HL-60/S4 (cell line): ENCODE results near the gene BPI.
"Not testable (repeated sequence)": the region's sequence is repeated elsewhere in the genome, so short reads cannot be mapped to it uniquely, and the experiment has no call there.

Source experiments
- in situ Hi-C: fragments of 300-500 bp; cut with MboI; formaldehyde crosslinking; loops from 2 replicates; pipeline ENCODE4 v1.14.3; 2022; ENCODE audit warnings: low sequenced_read_pairs

BPI gene

DNA sequence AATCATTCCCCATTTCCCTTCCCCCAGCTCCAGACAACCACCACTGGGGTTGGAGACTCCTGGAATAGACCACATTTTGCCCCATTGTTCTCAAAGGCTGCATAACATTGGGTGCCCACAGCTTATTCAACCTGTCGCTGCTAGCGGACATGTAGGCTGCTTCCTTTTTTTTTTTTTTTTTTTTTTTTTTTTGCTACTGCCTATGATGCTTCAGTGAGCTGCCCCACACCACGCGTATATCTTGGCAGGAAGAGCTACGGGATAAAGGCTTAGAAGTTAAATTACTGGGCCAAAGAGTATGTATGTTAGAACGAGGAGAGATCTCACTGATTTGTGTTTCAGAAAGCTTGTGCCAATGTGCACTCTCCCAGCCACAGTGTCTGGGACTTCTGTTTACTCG is 49.4 kb downstream of the BPI start:
- in situ Hi-C loops = no loop called here

DNA sequence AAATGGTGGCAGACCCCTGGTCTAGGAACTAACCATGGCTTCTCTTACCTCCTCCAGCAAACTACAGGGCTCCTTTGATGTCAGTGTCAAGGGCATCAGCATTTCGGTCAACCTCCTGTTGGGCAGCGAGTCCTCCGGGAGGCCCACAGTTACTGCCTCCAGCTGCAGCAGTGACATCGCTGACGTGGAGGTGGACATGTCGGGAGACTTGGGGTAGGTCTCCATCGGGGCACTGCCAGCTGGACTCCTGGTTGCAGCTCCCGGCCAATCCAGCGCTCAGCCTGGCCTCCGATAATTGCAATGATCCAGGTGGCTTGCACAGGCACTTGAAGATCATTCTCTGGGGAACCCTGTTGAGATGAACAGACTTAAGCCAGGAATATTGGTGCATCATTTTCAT is 50.3 kb downstream of the BPI start:
- in situ Hi-C loops = no loop called here

DNA sequence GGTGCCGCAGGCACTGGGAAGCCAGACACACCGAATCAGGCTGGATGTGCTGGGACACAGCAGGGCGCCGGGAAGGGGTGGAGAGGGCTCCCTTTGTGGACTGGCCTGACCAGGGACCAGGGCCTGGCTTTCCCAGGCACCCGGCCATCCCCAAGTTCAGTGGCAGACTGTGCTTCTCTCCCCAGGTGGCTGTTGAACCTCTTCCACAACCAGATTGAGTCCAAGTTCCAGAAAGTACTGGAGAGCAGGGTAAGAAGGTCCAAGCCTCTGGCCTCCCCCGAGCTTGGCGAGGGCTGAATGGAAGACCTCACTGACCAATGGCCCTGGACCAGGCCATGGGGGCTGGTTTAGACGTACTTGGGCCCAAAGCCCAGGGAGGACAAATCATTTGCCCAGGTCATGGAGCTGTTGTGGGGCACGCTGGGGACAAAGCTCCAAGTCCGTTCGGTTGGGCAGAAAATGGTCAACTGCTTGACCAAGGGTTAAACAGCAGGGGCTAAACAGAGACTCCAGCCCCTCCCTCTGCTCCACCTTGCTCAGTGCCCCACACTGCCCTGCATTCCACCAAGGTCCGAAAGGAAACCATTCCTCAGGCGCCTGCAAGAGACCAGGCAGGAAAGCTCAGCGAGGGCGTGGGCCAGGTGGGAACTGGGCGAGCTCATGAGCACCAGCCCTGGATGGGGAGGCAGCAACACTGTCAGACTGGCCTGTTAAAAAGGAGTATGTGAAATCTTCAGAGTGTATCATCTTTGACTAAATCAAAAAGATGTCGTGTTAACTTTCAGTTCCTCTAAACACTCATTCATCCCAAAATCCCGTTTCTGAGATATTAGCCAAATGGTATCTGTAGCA is 51.4 kb downstream of the BPI start:
- in situ Hi-C loops = no loop called here

DNA sequence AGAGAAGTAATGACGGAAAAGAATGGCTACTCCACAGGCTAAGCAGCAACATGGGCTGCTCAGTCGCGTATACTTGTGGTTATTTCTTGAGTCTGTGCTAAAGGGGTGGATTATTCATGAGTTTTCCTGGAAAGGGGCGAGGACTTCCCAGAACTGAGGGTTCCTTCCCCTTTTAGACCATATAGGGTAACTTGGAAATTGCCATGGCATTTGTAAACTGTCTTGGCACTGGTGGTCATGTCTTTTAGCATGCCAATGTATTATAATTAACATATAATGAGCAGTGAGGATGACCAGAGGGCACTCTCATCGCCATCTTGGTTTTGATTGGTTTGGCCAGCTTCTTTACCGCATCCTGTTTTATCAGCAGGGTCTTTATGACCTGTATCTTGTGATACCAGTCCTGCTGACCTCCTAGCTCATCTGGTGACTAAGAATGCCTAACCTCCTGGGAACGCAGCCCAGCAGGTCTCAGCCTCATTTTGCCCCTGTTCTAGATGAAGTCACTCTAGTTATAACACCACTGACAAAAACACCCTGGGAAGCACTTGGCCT is 53.8 kb downstream of the BPI start:
- in situ Hi-C loops = no loop called here

DNA sequence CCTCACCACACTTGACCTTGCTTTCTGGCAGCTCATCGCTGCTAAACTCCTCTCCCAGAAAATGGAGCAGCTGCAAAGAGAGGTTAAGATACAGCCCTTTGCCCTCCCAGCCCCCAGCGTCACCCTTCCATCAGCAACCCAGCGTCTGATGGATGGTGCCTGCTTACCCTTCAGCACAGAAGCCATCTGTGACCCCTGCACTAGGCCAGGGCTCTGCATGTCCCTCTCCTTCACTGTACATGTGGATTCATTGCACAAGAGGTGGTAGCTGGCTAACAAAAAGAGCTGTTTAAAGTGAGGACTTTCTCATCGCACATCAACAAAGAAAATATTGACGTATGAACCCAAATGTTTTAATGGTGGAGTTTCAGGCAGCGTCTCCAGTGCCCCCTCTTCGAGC is 54.6 kb downstream of the BPI start:
- in situ Hi-C loops = no loop called here

DNA sequence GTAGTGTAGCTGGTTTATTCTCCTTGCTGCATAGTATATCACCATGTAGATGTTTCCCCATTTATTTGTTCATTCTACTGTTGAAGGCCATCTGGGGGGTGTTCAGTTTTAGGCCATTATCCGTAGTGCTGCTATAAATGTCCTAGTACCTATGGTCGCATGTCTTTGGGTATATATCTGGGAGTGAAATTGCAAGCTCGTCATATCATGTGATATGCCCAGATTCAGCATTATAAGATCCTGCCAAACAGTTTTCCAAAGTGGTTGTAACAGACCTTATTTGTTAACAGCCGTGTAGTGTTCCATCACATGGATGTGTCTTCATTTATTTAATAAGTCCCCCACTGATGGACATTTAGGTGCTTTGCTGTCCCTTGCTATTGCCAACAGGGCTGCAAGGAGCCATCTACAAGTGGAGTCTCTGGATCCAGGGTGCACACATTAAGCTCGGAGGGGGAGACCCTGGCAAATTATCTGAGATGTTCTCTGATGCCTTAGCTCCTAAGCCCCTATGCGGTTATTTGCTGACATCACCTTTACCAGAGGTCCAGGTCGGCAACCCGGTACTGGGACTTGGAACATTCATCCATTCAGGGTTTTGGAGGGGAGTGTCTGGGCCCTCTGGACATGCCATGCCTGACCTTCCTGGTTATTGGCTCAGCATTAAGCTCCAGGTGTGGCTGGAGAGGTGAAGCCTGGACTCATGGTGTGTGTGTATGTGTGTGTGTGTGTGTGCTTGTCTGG is 59.2 kb downstream of the BPI start:
- in situ Hi-C loops = no loop called here

DNA sequence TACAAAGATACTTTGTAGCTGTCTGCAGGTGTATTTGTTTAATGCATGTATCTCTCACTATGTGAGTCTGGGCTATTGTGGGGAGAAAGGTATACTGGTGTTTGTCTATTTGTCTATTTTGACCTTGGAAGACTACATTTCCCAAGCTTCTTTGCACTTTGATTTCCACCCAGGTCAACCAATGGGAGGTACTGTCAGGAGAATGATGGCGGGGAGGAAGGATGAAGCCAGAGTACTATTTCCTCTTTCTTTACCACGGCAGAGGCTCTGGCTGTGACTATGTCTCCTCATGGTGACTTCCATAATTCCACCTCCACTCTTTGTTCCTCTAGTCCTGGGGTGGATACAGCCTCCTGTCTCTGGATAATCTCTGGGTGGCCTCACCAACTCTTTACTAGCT is 65.4 kb downstream of the BPI start:
- in situ Hi-C loops = no loop called here

DNA sequence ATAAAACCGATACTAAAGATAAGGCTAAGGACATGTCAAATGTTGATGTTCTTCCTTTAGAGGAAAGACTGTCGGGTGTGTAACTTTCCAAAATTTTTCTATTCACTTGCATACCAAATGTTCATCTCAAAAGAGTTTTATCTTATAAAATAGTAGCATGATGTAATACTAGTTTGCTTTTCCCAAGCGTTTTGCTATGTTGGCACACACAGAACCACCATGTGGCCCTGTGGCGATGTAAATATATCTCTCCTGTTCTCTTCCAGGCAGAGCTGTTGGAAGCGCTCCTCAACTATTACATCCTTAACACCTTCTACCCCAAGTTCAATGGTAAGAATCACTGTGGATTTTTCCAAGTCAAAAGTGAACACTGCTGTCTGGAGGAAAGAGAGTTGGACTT is 68.8 kb downstream of the BPI start:
- in situ Hi-C loops = no loop called here

DNA sequence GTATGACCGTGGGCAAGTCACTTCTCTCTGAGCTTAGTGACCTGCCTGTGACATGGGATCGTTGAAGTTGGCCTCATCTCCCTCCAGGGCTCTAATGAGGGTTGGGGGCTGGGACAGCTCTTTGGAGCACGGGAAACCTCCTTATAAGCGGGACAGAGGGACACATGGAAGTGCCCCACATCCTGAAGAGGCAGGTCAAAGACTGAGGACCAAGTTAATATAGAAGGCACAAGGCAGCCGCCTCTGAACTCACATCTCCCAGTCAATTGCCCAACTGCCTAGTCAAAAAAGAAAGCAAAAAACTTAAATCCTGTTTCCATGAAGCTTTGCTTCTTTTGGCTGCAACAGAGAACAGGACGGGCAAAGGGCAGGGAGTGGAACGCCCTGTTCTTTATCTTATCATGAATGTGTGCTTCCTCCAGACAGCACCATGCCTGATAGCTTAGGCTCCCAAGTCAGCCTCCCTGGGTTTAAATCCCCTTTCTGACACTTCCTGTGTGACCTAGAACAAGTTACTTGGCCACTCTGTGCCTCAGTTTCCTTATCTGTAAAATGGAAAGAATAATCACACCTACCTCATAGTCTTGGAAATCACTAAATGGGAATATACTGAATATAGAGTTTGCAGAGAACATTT is 69.4 kb downstream of the BPI start:
- in situ Hi-C loops = no loop called here

DNA sequence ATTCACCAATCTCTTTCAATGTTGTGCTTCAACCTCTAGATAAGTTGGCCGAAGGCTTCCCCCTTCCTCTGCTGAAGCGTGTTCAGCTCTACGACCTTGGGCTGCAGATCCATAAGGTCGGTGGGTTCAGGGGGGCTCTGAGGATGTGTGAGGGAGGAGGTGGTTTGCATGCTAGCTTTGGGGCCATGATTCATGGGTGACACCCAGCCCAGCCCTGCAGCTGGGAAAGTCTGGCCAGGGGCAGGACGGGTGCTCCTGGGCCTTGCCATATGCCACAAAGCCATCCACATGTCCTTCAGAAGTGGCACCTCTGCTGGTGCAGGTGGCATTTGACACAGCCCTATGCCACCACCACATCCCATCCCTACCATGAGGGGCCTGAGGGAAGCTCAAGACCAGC is 69.9 kb downstream of the BPI start:
- in situ Hi-C loops = no loop called here

DNA sequence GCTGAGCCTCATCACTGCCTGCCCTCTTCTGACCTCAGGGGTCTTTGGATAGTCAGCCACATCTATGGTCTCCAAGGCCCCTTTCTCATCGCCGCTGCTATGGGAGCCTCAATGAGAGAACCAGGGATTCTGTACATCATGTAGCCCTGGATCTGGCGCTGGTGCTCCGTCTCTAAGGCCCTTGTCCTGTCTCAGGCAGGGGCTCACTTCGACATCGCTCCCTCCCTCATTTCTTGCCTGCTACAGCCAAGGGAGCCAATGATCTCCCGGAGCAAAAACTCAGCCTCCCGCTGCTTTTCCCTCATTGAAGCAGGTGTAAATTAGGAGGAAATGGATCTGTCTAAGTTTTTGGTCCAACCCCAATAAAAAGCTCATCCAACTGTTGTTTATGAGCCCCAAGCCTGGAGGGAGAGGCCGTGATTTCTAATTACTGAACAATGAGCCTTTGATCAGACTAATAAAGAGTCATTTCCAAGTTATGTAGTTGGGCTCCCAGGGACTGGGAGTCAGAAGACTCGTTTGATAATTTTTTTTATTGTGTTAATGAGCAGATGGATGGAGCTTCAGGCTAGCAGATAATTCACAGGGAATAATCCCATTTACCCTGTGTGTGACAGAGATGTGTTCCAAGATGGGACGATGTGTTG is 73.2 kb downstream of the BPI start:
- in situ Hi-C loops = no loop called here

DNA sequence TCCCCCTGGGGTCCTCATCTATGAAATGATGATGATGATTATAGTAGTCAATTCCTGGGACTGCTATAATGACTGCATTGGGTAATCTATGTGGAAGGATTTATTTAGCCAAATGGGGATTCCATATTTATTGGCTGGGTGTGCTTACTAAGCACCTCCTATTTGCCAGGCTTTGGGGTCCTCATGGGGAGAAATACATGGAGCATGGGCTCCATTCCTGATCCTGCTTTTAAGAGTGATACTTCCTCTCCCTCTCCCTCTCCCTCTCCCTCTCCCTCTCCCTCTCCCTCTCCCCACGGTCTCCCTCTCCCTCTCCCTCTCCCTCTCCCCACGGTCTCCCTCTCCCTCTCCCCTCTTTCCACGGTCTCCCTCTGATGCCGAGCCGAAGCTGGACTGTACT is 73.9 kb downstream of the BPI start:
- in situ Hi-C loops = not testable (repeated sequence)

DNA sequence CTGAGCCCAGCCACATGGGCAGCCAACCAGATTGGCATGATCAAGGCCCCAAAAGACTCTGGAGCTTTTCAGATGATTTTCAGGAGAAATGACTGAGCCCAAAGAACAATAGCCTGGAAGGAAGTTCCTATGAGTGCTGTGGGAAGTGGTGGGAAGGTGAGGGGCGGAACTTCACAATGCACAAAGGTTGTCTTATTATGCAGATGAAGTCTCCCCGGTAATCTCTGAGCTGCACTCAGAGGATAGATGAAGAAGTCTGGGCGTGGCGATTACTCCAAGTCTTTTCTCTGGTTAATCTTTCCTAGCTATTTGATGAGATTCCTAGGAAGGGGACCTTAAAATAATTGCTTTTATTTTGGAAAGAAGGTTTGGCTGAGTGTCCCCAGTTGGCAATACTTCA is 79.2 kb downstream of the BPI start:
- in situ Hi-C loops = no loop called here

DNA sequence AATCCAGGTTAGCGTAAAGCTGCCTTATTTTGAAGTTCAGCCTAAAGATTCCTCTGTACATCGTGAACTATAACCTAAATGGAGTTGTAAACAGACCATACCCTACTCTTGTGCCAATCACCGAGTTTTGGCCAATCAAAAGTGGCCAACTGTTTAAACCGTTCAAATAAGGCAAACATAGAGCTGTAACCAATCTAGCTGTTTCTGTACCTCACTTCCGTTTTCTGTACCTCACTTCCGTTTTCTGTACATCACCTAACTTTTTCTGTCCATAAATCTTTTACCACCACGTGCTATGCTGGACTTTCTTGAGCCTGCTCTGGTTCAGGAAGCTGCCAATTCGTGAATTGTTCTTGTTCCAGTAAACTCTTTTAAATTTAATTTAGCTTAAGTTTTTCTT is 82.0 kb downstream of the BPI start:
- in situ Hi-C loops = no loop called here

DNA sequence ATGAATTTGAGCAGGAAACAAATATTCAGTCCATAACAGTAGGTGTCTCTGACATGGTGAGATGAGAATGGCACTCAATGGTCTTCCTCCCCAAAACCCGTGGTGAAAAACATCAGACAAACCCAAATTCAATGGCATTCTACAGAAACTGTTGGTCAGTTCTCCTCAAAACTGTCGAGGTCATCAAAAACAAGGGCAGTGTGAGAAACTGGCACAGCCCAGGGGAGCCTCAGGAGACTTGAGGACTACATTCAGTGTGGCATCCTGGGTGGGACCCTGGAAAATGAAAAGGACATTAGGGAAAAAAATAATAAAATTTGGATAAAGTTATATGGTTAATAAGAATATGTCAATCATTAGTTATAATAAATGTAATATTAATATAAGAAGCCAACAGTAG is 82.9 kb downstream of the BPI start:
- in situ Hi-C loops = no loop called here
